GM21528 (cell line): ENCODE data around the gene GCAT.

Source experiments
- ATAC-seq: cut with Tn5 transposase; IDR thresholded peaks from one replicate; pipeline ENCODE4 v1.9.1; 2021; ENCODE audit warnings: mild to moderate bottlenecking, moderate library complexity; ENCODE audit not compliant: unreplicated experiment, low FRiP score

Gene GCAT

GRCh38 chr22:37831472-37831871 lies 23.7 kb downstream of the GCAT start:
- no peak for ATAC-seq

DNA sequence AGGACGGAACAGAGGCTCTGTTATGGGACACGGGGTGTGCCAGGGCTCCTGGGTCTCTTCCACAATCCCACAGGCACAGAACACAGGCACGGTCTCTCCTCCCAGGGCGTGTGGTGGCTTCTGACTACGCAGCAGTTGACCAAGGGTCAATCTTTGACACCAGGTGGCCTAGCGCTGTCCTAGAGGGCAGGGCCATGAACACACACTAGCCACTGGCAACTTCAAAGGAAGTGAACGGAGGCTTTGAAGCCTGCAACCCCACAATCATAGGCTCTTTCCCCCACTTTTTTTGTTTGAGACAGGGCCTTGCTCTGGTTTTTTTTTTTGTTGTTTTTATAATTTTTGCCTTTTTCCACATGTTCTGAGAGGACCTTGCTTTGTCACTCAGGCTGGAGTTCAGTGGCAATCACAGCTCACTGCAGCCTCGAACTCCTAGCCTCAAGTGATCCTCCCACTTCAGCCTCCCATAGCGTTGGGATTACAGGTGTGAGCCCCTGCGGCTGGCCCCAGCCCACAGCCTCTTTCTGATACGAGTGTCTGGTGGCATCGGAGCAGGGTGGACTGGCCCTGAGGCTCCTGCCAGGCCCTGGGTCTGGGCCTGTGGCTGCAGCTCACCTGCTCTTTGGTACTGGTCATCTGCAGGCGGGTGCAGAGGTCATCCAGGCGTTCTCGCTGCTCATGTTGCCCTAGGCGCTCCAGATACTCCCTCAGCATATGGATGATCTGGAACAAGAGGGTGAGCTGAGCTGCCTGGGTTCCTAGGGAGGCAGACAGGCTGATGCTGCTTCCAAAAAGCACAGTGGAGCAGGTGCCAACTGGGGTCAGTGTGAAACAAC lies 24.5 kb downstream of the GCAT start:
- ATAC-seq: no peak

GRCh38 chr22:37842015-37842793 lies 34.5 kb downstream of the GCAT start:
- no peak for ATAC-seq

- peak; percentile 38 for ATAC-seq
Observed at GRCh38 chr22:37843741-37844089, 36.0 kb downstream of the GCAT start.

DNA sequence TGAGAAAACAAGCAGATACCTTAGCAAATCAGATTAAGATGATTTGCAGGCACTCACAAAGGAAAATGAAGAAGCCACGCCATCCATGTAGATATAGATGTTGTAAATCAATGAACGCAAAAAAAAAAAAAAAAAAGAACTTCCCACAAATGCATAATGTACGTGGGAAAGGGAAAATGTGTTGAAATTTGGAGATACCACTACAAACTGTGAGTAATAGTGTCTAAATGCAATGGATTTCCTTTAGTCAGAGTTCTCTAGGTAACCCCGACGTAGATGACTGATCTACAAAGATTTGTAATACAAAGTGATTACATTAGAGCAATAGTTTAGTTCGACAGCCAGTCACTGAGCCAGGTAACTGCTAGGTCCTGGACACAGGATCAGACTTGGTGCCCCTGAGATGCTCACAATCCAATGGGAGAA lies 37.2 kb downstream of the GCAT start:
- no peak for ATAC-seq

GRCh38 chr22:37846433-37846832 lies 38.7 kb downstream of the GCAT start:
- ATAC-seq: no peak

GRCh38 chr22:37848587-37849088 lies 40.9 kb downstream of the GCAT start:
- ATAC-seq: no peak

- ATAC-seq: peak; percentile 54
Observed at GRCh38 chr22:37849089-37849751, 41.5 kb downstream of the GCAT start, which contains the start of gene EIF3L. EIF3L (plus strand) TSS chr22:37849419; CDS start chr22:37849450, 31 bp downstream.

DNA sequence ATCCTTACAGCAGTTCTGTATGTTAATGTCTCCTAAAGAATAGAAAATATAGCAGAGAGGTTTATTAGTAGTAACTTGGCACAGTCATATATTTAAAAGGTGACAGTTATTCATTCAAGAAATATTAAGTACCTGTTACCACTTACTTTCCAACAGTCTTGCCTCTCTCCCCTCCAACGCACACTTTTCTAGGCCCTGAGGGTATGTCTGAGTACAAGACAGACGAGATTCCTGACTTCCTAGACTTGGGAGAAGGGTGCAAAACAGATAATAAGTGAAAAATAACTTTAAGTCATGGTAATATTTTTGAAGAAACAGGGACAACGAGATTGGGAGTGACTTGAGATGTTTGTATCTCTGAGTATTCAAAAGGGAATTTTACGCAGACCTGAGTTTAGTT lies 43.1 kb downstream of the GCAT start:
- no peak for ATAC-seq

DNA sequence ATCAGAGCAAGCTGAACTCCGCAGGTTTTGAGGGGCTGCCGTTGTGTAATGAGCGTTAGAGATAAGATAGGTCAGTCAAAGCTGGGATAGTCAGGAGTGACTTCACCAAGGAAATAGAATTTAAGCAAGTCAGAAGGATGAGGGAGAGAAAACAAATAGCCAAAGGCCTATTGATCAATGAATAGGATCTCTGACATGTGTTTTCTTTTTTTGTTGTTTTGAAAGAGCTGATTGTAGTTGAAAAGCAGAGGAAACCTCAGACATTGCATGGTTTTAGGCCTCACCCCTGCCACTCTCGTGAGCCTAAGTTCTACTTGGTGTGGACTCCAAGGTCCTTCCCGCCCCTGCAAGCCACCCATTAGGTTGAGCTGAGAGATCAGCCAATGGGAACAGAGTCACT lies 44.7 kb downstream of the GCAT start:
- ATAC-seq: no peak

DNA sequence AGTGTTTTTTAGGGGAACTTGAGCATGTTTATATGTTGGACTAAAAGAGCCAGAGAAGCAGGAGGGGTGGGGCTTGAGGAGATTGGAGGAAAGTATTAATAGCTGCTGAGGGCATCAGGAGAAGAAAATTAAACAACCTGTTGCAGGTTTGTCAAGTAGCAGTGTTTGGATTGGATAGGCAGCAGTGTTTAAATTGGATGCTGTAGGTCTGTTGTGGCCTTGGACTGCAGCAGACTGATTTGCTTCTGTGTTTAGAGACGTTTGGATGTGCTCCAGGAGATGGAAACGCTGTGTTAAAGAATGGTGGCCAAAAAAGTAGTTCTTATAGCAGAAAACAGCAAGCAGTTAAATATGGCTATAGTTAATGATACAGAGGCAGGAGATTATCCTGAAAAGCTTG lies 47.2 kb downstream of the GCAT start:
- ATAC-seq: no peak

DNA sequence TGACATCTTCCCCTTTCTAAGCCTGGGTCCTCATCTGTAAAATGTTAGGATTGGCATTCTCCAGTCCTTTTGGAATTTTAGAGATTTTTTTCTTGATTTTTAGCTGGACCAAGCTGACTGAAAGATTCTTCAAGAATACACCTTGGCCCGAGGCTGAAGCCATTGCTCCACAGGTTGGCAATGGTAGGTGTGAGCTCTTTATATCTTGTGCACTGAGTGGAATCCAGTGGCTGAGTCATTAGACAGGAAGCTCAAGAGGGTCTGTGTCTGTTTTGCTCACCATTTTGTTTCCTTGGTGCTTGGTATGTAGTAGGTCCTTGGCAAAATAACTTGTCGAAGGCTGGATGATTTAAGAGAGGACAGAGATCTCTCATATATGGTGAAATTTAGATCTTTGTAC lies 47.7 kb downstream of the GCAT start:
- ATAC-seq: no peak

DNA sequence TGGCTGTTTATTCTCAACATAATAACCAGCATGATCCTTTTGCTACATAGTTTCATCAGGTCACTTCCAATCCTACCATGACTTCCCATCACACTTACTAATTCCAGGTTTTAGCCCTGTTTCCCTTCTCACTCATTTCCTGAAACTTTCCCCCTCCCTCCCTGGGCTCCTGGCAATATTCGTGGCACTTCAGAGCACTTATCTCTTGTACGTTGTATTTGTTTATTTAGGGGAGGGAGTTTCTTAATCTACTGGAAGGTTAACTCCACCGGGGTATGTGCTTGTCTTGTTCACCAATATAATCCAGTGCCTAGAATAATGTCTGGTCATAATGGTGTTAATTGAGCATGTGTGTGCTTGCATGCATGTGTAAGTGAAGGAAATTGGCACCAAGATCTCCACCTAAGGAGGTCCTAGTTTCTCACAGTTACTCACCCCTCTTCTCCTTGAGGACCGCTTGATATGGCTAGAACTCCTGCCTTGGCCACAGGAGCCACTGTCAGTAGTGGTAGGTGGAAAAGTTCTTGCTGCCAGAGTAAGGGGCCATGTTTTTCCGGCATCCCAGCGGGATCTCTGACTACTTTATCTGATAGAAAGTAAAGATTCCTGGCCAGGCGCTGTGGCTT lies 53.2 kb downstream of the GCAT start:
- ATAC-seq: no peak

DNA sequence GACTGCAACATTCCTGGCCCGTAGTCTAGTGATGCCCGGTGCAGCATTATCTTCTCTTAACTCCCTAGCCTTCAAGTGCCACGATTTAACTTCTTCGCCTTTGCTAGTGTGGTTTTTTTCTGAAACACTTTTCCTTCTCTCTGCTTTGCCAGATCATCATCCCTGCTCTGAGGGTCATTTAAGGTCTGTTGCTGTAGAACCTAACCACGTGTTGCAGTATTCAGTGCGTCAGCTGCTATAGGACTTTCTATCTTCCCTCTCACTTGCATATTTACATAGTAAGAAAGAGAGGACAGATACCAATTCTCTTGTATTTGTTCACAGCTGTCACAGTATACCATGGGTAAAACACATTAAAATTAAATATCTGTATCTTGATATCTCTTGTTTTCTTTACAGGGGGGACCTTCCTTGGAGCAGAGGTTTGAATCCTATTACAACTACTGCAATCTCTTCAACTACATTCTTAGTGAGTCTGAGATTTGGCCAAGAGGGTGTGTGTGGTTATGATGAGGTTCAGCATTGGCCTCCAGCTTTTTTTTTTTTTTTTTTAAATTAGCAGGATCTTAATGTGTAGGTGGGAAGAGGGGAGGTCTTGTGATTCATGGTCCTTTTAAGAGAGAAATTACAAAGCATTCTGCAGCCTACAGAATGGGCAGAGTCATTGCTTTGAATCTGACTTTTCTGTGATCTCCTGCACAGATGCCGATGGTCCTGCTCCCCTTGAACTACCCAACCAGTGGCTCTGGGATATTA lies 55.0 kb downstream of the GCAT start:
- no peak for ATAC-seq

DNA sequence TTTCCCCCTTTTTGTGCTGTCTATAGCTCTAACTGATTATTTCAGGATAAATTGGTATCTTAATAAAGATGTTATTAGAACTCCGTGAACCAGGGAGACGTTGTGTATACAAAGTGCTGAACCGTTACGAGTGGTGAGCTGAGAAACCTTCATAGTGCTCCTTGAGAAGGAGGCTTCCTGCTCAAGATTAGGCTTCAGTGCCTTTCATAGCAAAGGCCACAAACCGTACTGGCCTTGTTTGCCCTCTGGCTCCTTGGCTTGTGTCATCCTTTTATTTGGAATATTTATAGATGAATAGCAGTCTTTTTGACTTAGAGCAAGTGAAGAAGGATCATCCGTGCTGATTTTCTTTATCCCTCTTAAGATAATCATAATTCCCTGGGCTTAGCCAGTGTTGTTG lies 57.8 kb downstream of the GCAT start:
- no peak for ATAC-seq
